B cell (primary cell): ENCODE results near the gene NAV2. TPM values are rescaled to one million over a fixed set of nuclear protein-coding genes. Genes with fewer than 3 reads are reported as not detected.
"Not testable (repeated sequence)": the region's sequence is repeated elsewhere in the genome, so short reads cannot be mapped to it uniquely, and the experiment has no call there.

ENCODE experiments used
- ATAC-seq: fragments of 200-7000 bp; cut with Tn5 transposase; one replicate; pipeline ENCODE4 v1.10.0; 2021; ENCODE audit warnings: low read depth, mild to moderate bottlenecking, moderate number of reproducible peaks, moderate library complexity
- CTCF ChIA-PET: fragments of 350-600 bp; sonication (Branson Sonifier 250); formaldehyde crosslinking; loops from one replicate; lab custom pipeline; 2021; ENCODE audit warnings: antibody characterized with exemption, inconsistent platforms; lab: Charles Lee
- POLR2A ChIA-PET: fragments of 350-600 bp; sonication (Branson Sonifier 250); formaldehyde crosslinking; loops from one replicate; lab custom pipeline; 2021; ENCODE audit warnings: antibody characterized with exemption; lab: Charles Lee
- DNase-seq: peaks from one replicate; pipeline ENCODE4 v3.0.0; 2013
- H2AFZ ChIP-seq: 2 replicates; pipeline ENCODE4 v1.6.1; 2012; ENCODE audit warnings: mild to moderate bottlenecking, low read depth, low read length; ENCODE audit not compliant: insufficient read depth, poor library complexity, severe bottlenecking
- H3K27ac ChIP-seq, 2 donors: 1 replicate in 1 of 2; 2 replicates in 1 of 2; pipeline ENCODE4 v1.5.1; 2012 to 2013; ENCODE audit warnings: low read length in 2 of 2, mild to moderate bottlenecking in 2 of 2, moderate library complexity in 1 of 2
- H3K27me3 ChIP-seq, 4 experiments: fragments of 200-600 bp in 1 of 4; sonication (generic) in 1 of 4; replicated peaks in 1 of 4; 1 replicate in 2 of 4; 2 replicates in 2 of 4; pipeline versions ENCODE4 v1.6.1 to v1.7.0; 2013 to 2016; ENCODE audit warnings: low read length in 3 of 4, mild to moderate bottlenecking in 2 of 4, mixed read lengths in 1 of 4, moderate library complexity in 1 of 4; ENCODE audit not compliant: insufficient read depth in 4 of 4, control insufficient read depth in 3 of 4; ENCODE audit errors: control extremely low read depth in 1 of 4
- H3K36me3 ChIP-seq, 2 experiments: replicated peaks in 1 of 2; 1 replicate in 1 of 2; 2 replicates in 1 of 2; pipeline versions ENCODE4 v1.6.1 to v1.7.1; 2013; ENCODE audit warnings: low read length in 1 of 2; ENCODE audit not compliant: insufficient read depth in 2 of 2, control insufficient read depth in 1 of 2; ENCODE audit errors: control extremely low read depth in 1 of 2, extremely low read depth in 1 of 2
- H3K4me1 ChIP-seq, 2 donors: fragments of 200-600 bp in 1 of 2; sonication (generic) in 1 of 2; 1 replicate in 1 of 2; 2 replicates in 1 of 2; pipeline versions ENCODE4 v1.5.1 to v1.6.1; 2013 to 2017; ENCODE audit warnings: low read length in 2 of 2; ENCODE audit not compliant: control insufficient read depth in 2 of 2, insufficient read depth in 2 of 2
- H3K4me2 ChIP-seq: replicated peaks from 2 replicates; pipeline ENCODE3; 2012; ENCODE audit warnings: mild to moderate bottlenecking, low read depth, low read length; ENCODE audit not compliant: poor library complexity, severe bottlenecking
- H3K4me3 ChIP-seq, 5 experiments: fragments of 200-600 bp in 1 of 5; sonication (generic) in 1 of 5; 1 replicate in 3 of 5; 2 replicates in 2 of 5; pipeline versions ENCODE4 v1.5.1 to v1.7.0; 2011 to 2016; ENCODE audit warnings: low read length in 4 of 5, mild to moderate bottlenecking in 4 of 5, low read depth in 2 of 5, control low read depth in 1 of 5, moderate library complexity in 1 of 5; ENCODE audit not compliant: insufficient read depth in 1 of 5; ENCODE audit errors: control extremely low read depth in 1 of 5, extremely low read depth in 1 of 5
- H3K79me2 ChIP-seq: fragments of 200-600 bp; sonication (generic); one replicate; pipeline ENCODE4 v1.6.0; 2016; ENCODE audit warnings: low read length; ENCODE audit not compliant: control insufficient read depth, insufficient read depth
- H3K9ac ChIP-seq: fragments of 200-600 bp; sonication (generic); 2 replicates; pipeline ENCODE4 v1.6.1; 2017; ENCODE audit warnings: mild to moderate bottlenecking, low read length, moderate library complexity
- H3K9me3 ChIP-seq, 3 donors: one replicate each; pipeline versions ENCODE4 v1.6.1 to v1.7.1; 2013; ENCODE audit warnings: low read length in 2 of 3; ENCODE audit not compliant: control insufficient read depth in 2 of 3, insufficient read depth in 1 of 3; ENCODE audit errors: control extremely low read depth in 1 of 3
- H4K20me1 ChIP-seq: 2 replicates; pipeline ENCODE4 v1.6.0; 2012; ENCODE audit warnings: mild to moderate bottlenecking, low read length; ENCODE audit not compliant: insufficient read depth, control insufficient read depth, poor library complexity, severe bottlenecking
- H3K27ac Mint-ChIP-seq: one replicate; pipeline ENCODE4 v1.8.0; 2021; ENCODE audit warnings: mixed read lengths
- H3K27me3 Mint-ChIP-seq: one replicate; pipeline ENCODE4 v1.8.0; 2021; ENCODE audit warnings: mixed read lengths
- H3K4me1 Mint-ChIP-seq: one replicate; pipeline ENCODE4 v1.8.0; 2021; ENCODE audit warnings: mixed read lengths
- H3K4me3 Mint-ChIP-seq: one replicate; pipeline ENCODE4 v1.8.0; 2021; ENCODE audit warnings: mixed read lengths
- H3K9me3 Mint-ChIP-seq: one replicate; pipeline ENCODE4 v1.8.0; 2022; ENCODE audit warnings: mixed read lengths; ENCODE audit not compliant: insufficient read depth
- EZH2 ChIP-seq: IDR thresholded peaks from 2 replicates; pipeline ENCODE4 v1.6.1; 2012; ENCODE audit warnings: borderline replicate concordance, low read depth, mild to moderate bottlenecking, moderate library complexity, low read length; ENCODE audit not compliant: insufficient read depth, poor library complexity, severe bottlenecking
- WGBS: methylation state at CpG from one replicate; pipeline ENCODE4 v1.1.5; 2013; ENCODE audit warnings: missing lambda C conversion rate; ENCODE audit not compliant: insufficient coverage; 5-methylcytosine and 5-hydroxymethylcytosine counted together
- intact Hi-C: fragments of 100-400 bp; cut with micrococcal nuclease; formaldehyde crosslinking; loops from one replicate; pipeline ENCODE4 v1.10.0; 2022
- polyA plus RNA-seq: library from polyadenylated mRNA; depleted of rRNA; stranded (reverse); fragments of >200 nt; gene quantifications from 2 replicates; pipeline ENCODE4 v1.2.3, GENCODE V29; 2012
- total RNA-seq, 2 donors: library from RNA; stranded (reverse); fragments of 120-200 nt in 1 of 2; gene quantifications; 1 replicate in 1 of 2; 2 replicates in 1 of 2; pipeline versions ENCODE4 v1.2.3 to v1.2.4, GENCODE V29; 2013 to 2022
- TF ChIP-seq, protein P1 (sequence below): fragments of 200-600 bp; IDR thresholded peaks from one replicate; pipeline ENCODE4 v1.8.0; 2022; ENCODE audit warnings: antibody characterized with exemption, mild to moderate bottlenecking

NAV2 gene
- total and polyA plus RNA-seq, 2 donors (not counting 1 experiment from before 2014, with no cell fraction given), result 0.82 to 22.2 TPM

- H3K27me3 ChIP-seq, H3K4me3 Mint-ChIP-seq, H3K4me3 ChIP-seq, H3K4me2 ChIP-seq, POLR2A ChIA-PET, H3K4me1 ChIP-seq, intact Hi-C loops, H4K20me1 ChIP-seq, H3K27me3 Mint-ChIP-seq, DNase-seq, H3K4me1 Mint-ChIP-seq, H3K27ac ChIP-seq, H3K27ac Mint-ChIP-seq, ATAC-seq, H2AFZ ChIP-seq, H3K36me3 ChIP-seq, H3K9ac ChIP-seq, H3K79me2 ChIP-seq, H3K9me3 Mint-ChIP-seq, CTCF ChIA-PET, H3K9me3 ChIP-seq: not testable (repeated sequence)
- WGBS, result no CpG with 5 or more reads among the region's 2 CpGs
Observed at GRCh38 chr11:19927403-19927802, 214.8 kb downstream of the NAV2 start.

GRCh38 chr11:19929147-19929546, 216.5 kb downstream of the NAV2 start:
- POLR2A ChIA-PET, result no interaction called here
- ATAC-seq (no peak), DNase-seq (no peak)
- intact Hi-C loops, result no loop called here
- Mint-ChIP-seq H3K27me3 (peaks cover 2% of the 10 kb centered on the region), H3K9me3 (no peaks in the 10 kb centered on the region), H3K4me3 (no peak overlapping the region), H3K4me1 (no peaks in the 10 kb centered on the region), H3K27ac (no peak overlapping the region)
- Histone ChIP-seq H3K27ac (no peak overlapping the region), H4K20me1 (no peaks in the 10 kb centered on the region), H3K79me2 (no peaks in the 10 kb centered on the region), H3K4me1 (no peaks in the 10 kb centered on the region), H3K9ac (no peak overlapping the region), H3K27me3 (peaks cover 0 to 5% (median 0%) of the 10 kb centered on the region in 4 experiments), H3K4me3 (no peak overlapping the region), H3K36me3 (no peaks in the 10 kb centered on the region), H2AFZ (no peak overlapping the region), H3K9me3 (no peaks in the 10 kb centered on the region), H3K4me2 (no peak overlapping the region)
- WGBS, result no CpG with 5 or more reads among the region's 2 CpGs
- no peak for TF ChIP-seq EZH2
- TF ChIP-seq, protein P1, sequence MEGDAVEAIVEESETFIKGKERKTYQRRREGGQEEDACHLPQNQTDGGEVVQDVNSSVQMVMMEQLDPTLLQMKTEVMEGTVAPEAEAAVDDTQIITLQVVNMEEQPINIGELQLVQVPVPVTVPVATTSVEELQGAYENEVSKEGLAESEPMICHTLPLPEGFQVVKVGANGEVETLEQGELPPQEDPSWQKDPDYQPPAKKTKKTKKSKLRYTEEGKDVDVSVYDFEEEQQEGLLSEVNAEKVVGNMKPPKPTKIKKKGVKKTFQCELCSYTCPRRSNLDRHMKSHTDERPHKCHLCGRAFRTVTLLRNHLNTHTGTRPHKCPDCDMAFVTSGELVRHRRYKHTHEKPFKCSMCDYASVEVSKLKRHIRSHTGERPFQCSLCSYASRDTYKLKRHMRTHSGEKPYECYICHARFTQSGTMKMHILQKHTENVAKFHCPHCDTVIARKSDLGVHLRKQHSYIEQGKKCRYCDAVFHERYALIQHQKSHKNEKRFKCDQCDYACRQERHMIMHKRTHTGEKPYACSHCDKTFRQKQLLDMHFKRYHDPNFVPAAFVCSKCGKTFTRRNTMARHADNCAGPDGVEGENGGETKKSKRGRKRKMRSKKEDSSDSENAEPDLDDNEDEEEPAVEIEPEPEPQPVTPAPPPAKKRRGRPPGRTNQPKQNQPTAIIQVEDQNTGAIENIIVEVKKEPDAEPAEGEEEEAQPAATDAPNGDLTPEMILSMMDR, result no peak
- CTCF ChIA-PET, result no interaction called here
